Peyer's patch (tissue), 4 donors: ENCODE data around the gene PPA1. TPM values are rescaled to one million over a fixed set of nuclear protein-coding genes. Genes with fewer than 3 reads are reported as not detected.

Experiments used
- DNase-seq, 3 donors: peaks; one replicate each; pipeline ENCODE4 v3.0.0-alpha.2; 2017 to 2019
- H3K27ac ChIP-seq, 4 donors: fragments of 200-600 bp; sonication (generic); one replicate each; pipeline ENCODE4 v1.5.1; 2016 to 2019
- H3K27me3 ChIP-seq, 2 donors: fragments of 200-600 bp; sonication (generic); one replicate each; pipeline ENCODE4 v1.5.1; 2019
- H3K36me3 ChIP-seq, 3 donors: fragments of 200-600 bp; sonication (generic); one replicate each; pipeline ENCODE4 v1.5.1; 2016 to 2019
- H3K4me1 ChIP-seq, 4 donors: fragments of 200-600 bp; sonication (generic); one replicate each; pipeline ENCODE4 v1.5.1; 2016 to 2019
- H3K4me3 ChIP-seq, 4 donors: fragments of 200-600 bp; sonication (generic); 1 replicate in 3 of 4; 2 replicates in 1 of 4; pipeline ENCODE4 v1.5.1; 2016 to 2019; ENCODE audit warnings: mild to moderate bottlenecking in 1 of 4
- H3K9me3 ChIP-seq, 4 donors: fragments of 200-600 bp; sonication (generic); one replicate each; pipeline ENCODE4 v1.5.1; 2016 to 2019; ENCODE audit warnings: mild to moderate bottlenecking in 1 of 4
- POLR2A ChIP-seq, 2 donors: fragments of 450-650 bp; IDR thresholded peaks; one replicate each; pipeline ENCODE4 v1.5.1; 2017; ENCODE audit warnings: antibody characterized with exemption in 2 of 2, mild to moderate bottlenecking in 2 of 2, moderate library complexity in 2 of 2
- total RNA-seq, 4 donors: library from RNA; depleted of rRNA; stranded (reverse); fragments of >200 nt; gene quantifications; one replicate each; pipeline ENCODE4 v1.1.0, GENCODE V29; 2016
- TF ChIP-seq, protein P1 (sequence below), 6 experiments: fragments of 450-650 bp in 4 of 6; fragments of 200-600 bp in 2 of 6; sonication (generic) in 1 of 6; IDR thresholded peaks; one replicate each; pipeline ENCODE4 v1.5.1; 2017 to 2019; ENCODE audit warnings: antibody characterized with exemption in 6 of 6, mild to moderate bottlenecking in 3 of 6, moderate library complexity in 1 of 6

PPA1 gene
- total RNA-seq, 4 donors from 2014 or later: 67.7 to 199 (median 110) TPM

DNA sequence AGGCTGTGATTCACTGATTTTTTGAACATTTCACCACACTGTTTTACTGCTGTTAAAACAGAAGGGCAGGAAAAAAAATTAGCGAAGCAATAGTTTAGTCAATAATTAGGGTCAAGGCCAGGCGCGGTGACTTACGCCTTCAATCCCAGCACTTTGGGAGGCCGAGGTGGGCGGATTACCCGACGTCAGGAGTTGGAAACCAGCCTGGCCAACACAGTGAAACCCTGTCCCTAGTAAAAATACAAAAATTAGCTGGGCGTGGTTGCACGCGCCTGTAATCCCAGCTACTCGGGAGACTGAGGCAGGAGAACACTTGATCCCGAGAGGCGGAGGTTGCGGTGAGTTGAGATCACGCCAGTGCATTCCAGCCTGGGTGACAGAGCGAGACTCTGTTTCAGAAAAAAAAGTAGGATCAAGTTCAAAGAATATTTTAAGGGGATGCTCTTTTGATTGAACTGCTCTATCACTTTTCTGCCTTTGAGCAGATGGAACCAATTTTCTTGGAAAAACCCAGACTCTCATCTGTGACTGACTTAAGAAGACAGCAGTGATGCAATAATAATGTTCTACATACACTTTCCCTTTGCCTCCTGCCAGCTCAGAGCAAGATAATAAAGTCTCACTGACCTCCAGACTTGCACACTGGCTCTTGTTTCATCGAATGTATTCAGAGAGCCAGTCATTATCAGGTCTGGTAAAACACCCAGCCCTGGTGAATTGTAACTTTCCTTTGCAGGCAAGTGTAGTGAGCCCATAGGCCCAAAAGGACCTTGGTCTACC, 1.6 kb upstream of the PPA1 start:
- H3K9me3 ChIP-seq: no peaks in the 10 kb centered on the region
- H3K4me1 ChIP-seq: peaks cover 0 to 16% (median 0%) of the 10 kb centered on the region in 4 donors
- H3K4me3 ChIP-seq: no peak overlapping the region
- no peak for DNase-seq
- peak overlapping the region in 2 of 4 donors; percentile 90 to 95 for H3K27ac ChIP-seq
- H3K36me3 ChIP-seq: no peaks in the 10 kb centered on the region
- no peak for TF ChIP-seq POLR2A (IDR thresholded peaks at IDR 0.05)
- H3K27me3 ChIP-seq: no peaks in the 10 kb centered on the region

DNA sequence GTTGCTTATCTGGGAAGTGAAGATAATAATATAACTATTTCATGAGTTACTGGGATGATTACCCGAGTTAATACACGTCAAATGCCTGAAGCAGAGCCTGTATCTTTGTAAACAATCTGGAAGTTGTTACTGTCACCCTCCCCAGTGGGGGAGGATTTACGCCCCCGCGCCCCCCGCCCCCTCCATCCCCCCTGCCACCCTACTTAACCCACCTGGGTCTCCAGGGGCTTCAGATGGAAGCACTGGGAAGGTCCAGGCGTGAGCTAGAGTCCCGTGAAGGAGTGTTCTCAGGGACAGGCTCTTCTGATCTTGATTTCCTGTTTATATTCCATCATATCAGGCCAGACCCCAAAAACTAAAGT, 691 bp upstream of the PPA1 start:
- Histone ChIP-seq H3K4me1 (peaks cover 0 to 24% (median 0%) of the 10 kb centered on the region in 4 donors), H3K9me3 (no peaks in the 10 kb centered on the region), H3K27me3 (no peaks in the 10 kb centered on the region), H3K4me3 (peak overlapping the region; percentile 71 to 89 (median 82)), H3K27ac (peak overlapping the region; percentile 80 to 95 (median 88)), H3K36me3 (no peaks in the 10 kb centered on the region)
- peak in 1 of 3 donors; percentile 51 for DNase-seq
- no peak for TF ChIP-seq POLR2A (IDR thresholded peaks at IDR 0.05)
- TF ChIP-seq, protein P1, sequence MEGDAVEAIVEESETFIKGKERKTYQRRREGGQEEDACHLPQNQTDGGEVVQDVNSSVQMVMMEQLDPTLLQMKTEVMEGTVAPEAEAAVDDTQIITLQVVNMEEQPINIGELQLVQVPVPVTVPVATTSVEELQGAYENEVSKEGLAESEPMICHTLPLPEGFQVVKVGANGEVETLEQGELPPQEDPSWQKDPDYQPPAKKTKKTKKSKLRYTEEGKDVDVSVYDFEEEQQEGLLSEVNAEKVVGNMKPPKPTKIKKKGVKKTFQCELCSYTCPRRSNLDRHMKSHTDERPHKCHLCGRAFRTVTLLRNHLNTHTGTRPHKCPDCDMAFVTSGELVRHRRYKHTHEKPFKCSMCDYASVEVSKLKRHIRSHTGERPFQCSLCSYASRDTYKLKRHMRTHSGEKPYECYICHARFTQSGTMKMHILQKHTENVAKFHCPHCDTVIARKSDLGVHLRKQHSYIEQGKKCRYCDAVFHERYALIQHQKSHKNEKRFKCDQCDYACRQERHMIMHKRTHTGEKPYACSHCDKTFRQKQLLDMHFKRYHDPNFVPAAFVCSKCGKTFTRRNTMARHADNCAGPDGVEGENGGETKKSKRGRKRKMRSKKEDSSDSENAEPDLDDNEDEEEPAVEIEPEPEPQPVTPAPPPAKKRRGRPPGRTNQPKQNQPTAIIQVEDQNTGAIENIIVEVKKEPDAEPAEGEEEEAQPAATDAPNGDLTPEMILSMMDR (IDR thresholded peaks at IDR 0.05): no peak

GRCh38 chr10:70232859-70233108, 445 bp downstream of the PPA1 start:
- no peaks in the 10 kb centered on the region for H3K9me3 ChIP-seq
- H3K27me3 ChIP-seq: no peaks in the 10 kb centered on the region
- H3K4me3 ChIP-seq: peak overlapping the region; percentile 71 to 89 (median 82)
- DNase-seq: no peak
- peaks cover 0 to 33% (median 0%) of the 10 kb centered on the region in 4 donors for H3K4me1 ChIP-seq
- H3K36me3 ChIP-seq: no peaks in the 10 kb centered on the region
- TF ChIP-seq, protein P1 (IDR thresholded peaks at IDR 0.05): no peak
- no peak for TF ChIP-seq POLR2A (IDR thresholded peaks at IDR 0.05)
- H3K27ac ChIP-seq: peak overlapping the region; percentile 80 to 95 (median 88)

DNA sequence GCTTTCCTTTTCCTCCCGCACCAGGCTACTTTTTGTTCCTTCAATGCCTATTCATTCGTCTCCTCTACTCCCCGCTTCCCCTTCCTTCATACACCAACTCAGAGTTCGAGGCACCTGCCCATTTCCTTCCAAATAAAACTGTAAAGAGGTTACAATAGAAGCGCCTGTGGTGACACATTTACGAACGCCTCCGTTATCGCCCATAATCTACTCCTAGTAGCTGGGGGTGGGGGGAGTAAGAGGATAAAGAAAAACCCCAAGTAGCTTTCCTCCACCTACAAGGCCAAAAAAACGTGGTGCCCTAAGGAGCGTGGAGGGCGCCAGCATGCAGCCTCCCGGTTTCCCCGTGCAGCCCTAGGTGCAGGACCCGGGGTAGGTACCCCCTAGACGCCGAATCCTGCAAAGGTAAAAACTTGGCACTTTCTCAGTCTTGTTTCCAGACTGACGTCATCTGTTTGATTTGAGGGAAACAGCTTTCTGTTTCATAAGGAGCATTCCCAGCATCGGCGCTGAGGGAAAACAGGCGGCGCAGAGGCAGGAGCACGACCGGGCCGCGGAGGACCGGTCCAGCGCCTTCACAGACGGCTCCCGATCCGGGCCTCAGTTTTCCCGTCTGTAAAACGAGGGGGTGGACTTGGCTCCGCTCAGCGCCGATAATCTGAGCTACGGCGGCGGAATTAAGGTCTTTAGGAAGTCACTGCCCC, 922 bp downstream of the PPA1 start:
- Histone ChIP-seq H3K27me3 (no peaks in the 10 kb centered on the region), H3K9me3 (no peaks in the 10 kb centered on the region), H3K4me1 (peaks cover 0 to 34% (median 0%) of the 10 kb centered on the region in 4 donors), H3K4me3 (peak overlapping the region; percentile 71 to 89 (median 82)), H3K36me3 (no peaks in the 10 kb centered on the region), H3K27ac (peak overlapping the region; percentile 80 to 95 (median 88))
- TF ChIP-seq, protein P1 (IDR thresholded peaks at IDR 0.05): no peak
- peak; percentile 77 to 89 for TF ChIP-seq POLR2A (IDR thresholded peaks at IDR 0.05)
- peak; percentile 37 to 75 (median 74) for DNase-seq

- Histone ChIP-seq H3K27ac (peak overlapping the region in 3 of 4 donors; percentile 59 to 95 (median 83)), H3K4me1 (peaks cover 0 to 33% (median 0%) of the 10 kb centered on the region in 4 donors), H3K27me3 (no peaks in the 10 kb centered on the region), H3K36me3 (no peaks in the 10 kb centered on the region), H3K4me3 (peak overlapping the region in 1 of 4 donors; percentile 19), H3K9me3 (no peaks in the 10 kb centered on the region)
- DNase-seq: no peak
- TF ChIP-seq POLR2A (IDR thresholded peaks at IDR 0.05): no peak
- TF ChIP-seq, protein P1 (IDR thresholded peaks at IDR 0.05): no peak
Measured at GRCh38 chr10:70228491-70228890, 4.7 kb downstream of the PPA1 start.
